Stimulated activated CD8-positive, alpha-beta memory T cell treated with anti-CD3 and anti-CD28 coated beads, Interleukin-12 subunit alpha, Interleukin-12 subunit beta, amount 100 ng/mL, for 24 hours (primary cell): ENCODE data around the gene HNRNPK.
A peak's percentile ranks its signal among the peaks of the same experiment; 100 is the strongest.
"Not testable (repeated sequence)": the region's sequence is repeated elsewhere in the genome, so short reads cannot be mapped to it uniquely, and the experiment has no call there.

Experiments
- DNase-seq: peaks from one replicate; pipeline ENCODE4 v3.0.0-alpha.2; 2020; ENCODE audit errors: extremely low read depth

HNRNPK gene

GRCh38 chr9:83976372-83976771, 3.6 kb downstream of the HNRNPK start:
- no peak for DNase-seq

- no peak for DNase-seq
These were observed 4.7 kb downstream of the HNRNPK start for GRCh38 chr9:83975300-83975699.

DNA sequence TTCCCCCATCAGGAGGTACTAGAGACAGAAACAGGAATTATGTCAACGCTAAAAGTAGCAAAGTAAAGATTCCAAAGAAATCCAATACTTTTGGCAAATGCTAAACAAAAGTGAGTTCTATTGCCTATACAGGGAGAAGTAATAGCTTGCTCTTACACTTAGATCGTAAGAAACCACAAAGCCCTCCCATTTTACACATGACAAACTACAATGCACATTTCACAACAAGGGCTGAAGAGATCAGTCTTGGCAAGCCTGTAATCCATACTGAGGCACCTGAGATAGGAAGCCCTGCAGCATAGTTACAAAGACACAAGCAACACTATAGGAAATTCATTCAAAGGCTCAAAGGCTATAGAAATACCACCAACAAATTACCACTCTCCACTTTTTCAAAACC, 7.7 kb downstream of the HNRNPK start:
- DNase-seq, result no peak

- no peak for DNase-seq
These were observed 8.5 kb downstream of the HNRNPK start for GRCh38 chr9:83971485-83971884.

GRCh38 chr9:83969602-83970001, 10.4 kb downstream of the HNRNPK start:
- no peak for DNase-seq

DNA sequence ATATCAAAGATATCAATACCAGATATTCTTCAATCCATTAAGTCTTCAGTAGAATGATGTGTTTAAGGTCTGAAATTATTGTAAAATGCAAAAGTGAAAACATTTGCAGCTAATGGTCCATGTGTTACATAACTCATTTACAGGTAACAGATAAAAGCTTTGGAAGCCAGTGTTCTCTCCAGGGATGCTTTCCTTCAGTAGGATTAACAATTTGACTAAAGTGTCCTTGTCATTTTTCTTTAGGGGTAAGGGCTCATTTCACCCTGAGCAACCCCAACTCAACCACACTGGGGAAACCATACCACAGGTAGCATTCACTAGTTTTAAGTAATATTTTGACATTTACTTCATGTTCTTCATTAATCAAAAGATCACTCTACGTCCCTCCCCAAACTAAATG, 12.9 kb downstream of the HNRNPK start:
- DNase-seq, result no peak

- no peak for DNase-seq
These were observed 13.8 kb downstream of the HNRNPK start for GRCh38 chr9:83966209-83966582.

DNA sequence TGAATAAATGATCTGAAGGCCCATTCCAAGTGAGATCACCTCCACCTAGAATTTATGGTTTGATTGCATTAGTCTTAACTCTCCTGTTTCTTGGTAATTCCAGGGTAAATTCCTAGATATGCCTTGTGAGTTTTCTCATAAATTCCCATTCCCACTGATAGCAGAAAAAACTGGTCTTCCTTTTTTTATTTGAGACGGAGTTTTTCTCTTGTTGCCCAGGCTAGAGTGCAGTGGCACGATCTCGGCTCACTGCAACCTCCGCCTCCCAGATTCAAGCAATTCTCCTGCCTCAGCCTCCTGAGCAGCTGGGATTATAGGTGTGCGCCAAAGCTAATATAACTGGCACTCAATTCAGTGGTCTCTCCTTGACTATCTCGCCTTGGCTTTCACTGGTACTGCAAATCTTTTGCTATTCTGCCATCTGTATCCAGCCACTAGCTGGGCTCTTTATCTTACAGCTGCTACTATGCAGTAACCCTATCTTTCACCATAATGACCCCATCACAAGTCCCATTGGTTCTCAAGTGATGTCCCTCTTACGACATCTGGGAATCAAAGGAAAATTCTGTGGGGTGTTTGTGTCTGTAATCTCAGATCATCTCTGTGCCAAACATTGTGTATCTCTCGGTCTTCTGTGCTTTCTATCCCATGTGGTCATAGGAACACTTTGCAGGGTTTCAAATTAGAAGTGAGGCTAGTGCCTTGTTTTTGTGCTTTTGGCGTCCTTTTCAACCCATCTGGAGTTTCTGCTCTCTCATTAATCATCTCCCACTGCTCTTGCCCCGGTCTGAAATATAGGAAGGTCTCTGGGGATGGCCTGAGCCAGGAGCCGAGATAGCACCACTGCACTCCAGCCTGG, 14.4 kb downstream of the HNRNPK start:
- no peak for DNase-seq

DNA sequence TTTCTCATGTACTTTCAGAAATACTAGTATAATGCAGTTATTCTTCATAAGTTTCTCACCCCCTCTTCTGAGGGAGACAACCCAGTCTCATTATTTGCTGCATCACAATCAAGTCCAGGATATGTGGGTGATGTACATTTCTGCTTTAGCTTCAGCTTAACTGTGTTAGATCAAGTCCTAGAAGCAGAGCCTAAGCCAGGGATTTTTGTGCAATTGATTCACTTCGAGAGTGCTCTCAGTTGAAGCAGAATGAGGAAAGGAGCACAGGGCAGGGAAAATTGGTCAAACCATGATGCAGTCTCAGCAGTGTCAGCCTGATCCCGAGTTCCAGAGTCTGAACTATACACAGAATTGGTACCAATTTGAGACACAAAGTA, 15.1 kb downstream of the HNRNPK start:
- DNase-seq, result no peak

DNA sequence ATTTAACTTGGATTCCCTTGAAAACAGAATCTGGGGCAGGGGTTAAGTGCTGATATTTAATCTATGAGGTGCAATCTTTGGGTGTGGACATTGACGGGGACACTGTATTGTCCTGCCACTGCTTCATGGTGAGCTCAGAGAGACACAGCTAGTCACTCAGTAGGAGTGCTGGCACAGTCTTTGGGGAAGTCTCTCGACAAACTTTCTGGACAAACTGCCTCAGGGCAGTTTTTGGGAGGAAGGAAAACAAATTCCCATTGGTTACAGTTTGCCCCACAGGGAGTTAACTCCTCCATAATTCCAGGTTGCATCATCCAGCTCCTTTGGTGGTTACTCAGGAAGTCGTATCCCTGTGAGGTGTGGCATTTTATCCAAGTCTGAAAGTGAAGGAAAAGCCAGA, 17.9 kb downstream of the HNRNPK start:
- DNase-seq, result no peak

GRCh38 chr9:83960991-83961390, 19.0 kb downstream of the HNRNPK start:
- no peak for DNase-seq

DNA sequence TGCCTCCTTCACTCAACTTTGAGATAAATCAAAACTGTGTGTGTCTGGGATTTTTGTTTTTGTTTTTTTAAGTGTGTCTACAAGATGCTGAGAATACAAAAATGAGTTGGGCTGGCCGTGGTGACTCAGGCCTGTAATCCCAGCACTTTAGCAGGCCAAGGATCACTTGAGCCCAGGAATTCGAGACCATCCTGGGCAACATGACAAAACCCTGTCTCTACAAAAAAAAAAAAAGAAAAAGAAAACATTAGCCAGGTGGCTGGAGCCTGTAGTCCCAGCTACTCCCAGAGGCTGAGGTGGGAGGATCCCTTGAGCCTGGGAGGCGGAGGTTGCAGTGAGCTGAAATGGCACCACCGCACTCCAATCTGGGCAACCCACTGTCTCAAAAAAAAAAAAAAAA, 21.0 kb downstream of the HNRNPK start:
- no peak for DNase-seq

DNA sequence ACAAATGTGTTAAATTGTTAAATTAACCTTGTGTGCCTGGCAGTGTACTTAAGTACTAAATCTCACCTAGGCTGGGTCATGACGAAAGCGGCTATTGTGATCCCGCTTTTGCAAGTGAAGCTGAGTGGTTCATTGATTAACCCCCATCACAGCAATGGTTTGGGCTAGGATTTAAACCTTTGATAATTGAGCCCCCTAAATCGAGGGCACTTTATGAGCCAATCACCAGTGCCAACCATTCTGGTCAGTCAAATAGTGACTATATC, 22.8 kb downstream of the HNRNPK start:
- no peak for DNase-seq

DNA sequence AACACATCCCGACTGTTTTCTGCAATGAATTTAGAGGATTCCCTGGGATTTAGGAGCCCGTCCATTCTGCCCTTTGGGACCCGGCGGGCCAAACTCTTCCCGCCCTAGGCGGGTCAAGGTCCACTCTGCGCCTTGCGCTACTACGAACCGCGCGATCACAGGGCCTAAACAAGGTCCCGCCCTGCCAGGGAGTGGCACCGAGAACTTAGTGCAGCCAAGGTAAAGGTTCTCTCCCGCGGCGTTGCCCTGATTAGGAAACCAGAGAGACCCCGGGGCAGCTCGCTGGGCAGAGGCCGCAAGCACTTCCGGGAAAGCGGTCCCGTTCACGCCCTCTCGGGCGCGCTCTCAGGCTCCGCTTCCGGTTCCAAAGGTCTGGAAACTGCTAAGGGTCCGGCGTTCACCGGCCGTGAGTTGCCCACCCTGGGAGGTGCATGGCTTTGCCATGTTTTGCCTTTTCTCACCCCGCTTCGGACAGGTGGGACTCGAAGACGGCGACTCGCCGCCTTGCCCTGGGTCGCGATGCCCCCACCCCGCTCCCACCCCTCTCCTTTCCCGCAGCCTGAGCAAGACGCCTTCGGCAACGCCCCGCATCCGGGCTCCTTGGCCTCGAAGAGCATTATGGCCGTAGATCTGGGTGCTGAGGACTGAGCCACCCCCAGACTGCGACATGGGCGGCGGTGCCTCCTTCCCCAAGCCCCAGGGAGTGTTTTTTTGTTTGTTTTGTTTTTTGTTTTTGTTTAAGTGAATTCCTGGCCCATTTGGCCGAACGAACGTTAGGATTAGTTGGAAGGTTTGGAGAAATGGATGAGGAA, 23.4 kb downstream of the HNRNPK start:
- DNase-seq, result peak; percentile 20

DNA sequence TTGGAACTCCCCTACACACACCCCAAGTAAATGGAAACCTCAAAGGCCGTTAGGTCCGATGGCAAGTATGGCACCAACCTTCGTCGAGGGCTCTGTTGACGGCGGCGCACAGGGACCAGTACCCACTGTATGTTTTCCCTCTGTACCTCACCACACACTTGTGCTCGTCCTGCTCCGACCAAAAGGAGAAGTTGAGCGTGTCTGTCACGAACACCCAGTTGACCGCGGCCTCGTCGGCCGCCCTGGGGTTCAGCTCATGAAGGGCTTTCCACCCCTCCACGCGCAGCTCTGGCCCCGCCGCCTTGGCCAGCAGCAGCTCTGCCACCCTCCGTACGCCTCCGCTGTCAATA, 24.0 kb downstream of the HNRNPK start:
- no peak for DNase-seq

DNA sequence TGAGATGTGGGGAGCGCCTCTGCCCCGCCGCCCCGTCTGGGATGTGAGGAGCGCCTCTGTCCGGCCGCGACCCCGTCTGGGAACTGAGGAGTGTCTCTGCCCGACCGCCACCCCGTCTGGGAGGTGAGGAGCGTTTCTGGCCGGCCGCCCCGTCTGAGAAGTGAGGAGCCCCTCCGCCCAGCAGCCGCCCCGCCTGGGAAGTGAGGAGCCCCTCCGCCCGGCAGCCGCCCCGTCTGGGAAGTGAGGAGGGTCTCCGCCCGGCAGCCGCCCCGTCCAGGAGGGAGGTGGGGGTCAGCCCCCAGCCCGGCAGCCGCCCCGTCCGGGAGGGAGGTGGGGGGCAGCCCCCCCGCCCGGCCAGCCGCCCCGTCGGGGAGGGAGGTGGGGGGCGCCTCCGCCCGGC, 31.9 kb downstream of the HNRNPK start:
- DNase-seq, result not testable (repeated sequence)

- DNase-seq, result no peak
These were observed 39.3 kb downstream of the HNRNPK start for GRCh38 chr9:83940590-83941303.

GRCh38 chr9:83937861-83938455, 42.1 kb downstream of the HNRNPK start:
- DNase-seq, result no peak

- no peak for DNase-seq
These were observed 43.5 kb downstream of the HNRNPK start for GRCh38 chr9:83936523-83936922.

DNA sequence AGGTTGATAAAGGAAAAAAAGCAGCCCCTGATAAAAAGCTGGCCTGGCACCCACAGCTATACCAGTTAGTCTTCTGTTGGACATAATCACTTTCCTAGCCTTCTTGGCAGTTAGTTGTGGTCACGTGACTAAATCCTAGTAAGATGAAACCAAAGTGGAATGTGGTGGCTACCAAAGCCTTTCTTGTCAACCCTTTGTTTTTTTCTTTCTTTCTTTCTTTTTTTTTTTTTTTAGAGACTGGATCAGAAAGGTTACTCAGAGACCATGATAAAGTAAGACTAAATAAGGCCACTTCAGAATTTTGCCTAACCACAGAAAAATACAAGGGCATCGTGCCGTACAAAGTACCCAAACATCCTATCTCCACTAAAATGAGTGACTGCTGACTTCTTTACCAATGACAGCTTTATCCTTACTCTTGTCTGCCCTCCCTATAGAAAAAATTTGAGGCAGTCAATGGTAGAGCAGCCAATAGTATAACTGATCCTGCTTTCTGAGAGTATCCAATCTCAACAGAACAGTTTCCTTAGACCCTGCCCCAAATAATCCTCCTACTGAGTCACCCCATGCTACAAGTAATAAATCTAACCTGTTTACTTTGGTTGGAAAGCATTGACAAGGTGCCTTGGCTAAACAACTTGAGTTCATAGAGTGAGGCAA, 44.6 kb downstream of the HNRNPK start:
- DNase-seq, result no peak

- DNase-seq, result no peak
These were observed 45.3 kb downstream of the HNRNPK start for GRCh38 chr9:83934569-83935275.
